ENCODE data around the gene DOCK8.

The DOCK8 gene

GRCh38 chr9:512555-513272 lies 298.0 kb downstream of the DOCK8 start:
- DNase-seq = no peak

Data from kidney glomerular epithelial cell (primary cell).